Measurements from ENCODE around the gene CARS2. TPM values are rescaled to one million over a fixed set of nuclear protein-coding genes. Genes with fewer than 3 reads are reported as not detected.

Gene CARS2
- total RNA-seq, 1 experiment from 2014 or later: 52.9 TPM

- Histone ChIP-seq H3K4me1 (ENCODE audit: control insufficient read depth in 1 of 2, insufficient read depth in 2 of 2, low read length in 2 of 2) (peaks cover 0 to 13% of the 10 kb centered on the region in 2 experiments; a peak in 1 of 4 replicates), H3K79me2 (ENCODE audit: insufficient read depth, low read length) (peaks cover 32% of the 10 kb centered on the region), H3K9me2 (ENCODE audit: insufficient read depth) (no peaks in the 10 kb centered on the region), H3K4me2 (ENCODE audit: low read length) (no peak overlapping the region), H3K9me3 (ENCODE audit: control insufficient read depth in 1 of 2, insufficient read depth in 1 of 2, low read depth in 1 of 2, low read length in 2 of 2) (no peaks in the 10 kb centered on the region), H3K36me3 (ENCODE audit: control insufficient read depth in 1 of 2, insufficient read depth in 2 of 2, low read length in 2 of 2) (peaks cover 20 to 31% of the 10 kb centered on the region in 2 experiments; a peak in 3 of 4 replicates), H2AFZ (ENCODE audit: low read depth, low read length, poor library complexity, severe bottlenecking) (no peak overlapping the region), H3K4me3 (replicated peaks in 1 of 2; ENCODE audit: low read depth in 1 of 2, low read length in 2 of 2) (no peak overlapping the region), H4K20me1 (ENCODE audit: insufficient read depth) (no peaks in the 10 kb centered on the region), H3K27me3 (ENCODE audit: insufficient read depth, low read length) (no peaks in the 10 kb centered on the region), H3K9ac (ENCODE audit: low read length) (no peak overlapping the region), H3K27ac (ENCODE audit: low read depth, low read length) (no peak overlapping the region)
- ChIA-PET RAD21 (ENCODE audit: low non-redundant PET in 1 of 2, low total read pairs in 2 of 2, uncharacterized antibody in 2 of 2, unreplicated experiment in 2 of 2) (no interaction called here), POLR2A (no interaction called here), CTCF (no interaction called here)
- TF ChIP-seq ELF1 (IDR thresholded peaks at IDR 0.05; ENCODE audit: borderline replicate concordance, low read depth) (no peak), POLR2A (IDR thresholded peaks at IDR 0.05; ENCODE audit: borderline replicate concordance, extremely low read depth, insufficient read depth, insufficient read length) (no peak), SRF (IDR thresholded peaks at IDR 0.05; ENCODE audit: low read depth) (no peak), ZBTB33 (IDR thresholded peaks at IDR 0.05; ENCODE audit: extremely low read depth, insufficient replicate concordance, low read length) (no peak), TCF7L2 (IDR thresholded peaks at IDR 0.05; ENCODE audit: borderline replicate concordance, extremely low read depth, insufficient read depth, insufficient read length) (no peak), YY1 (IDR thresholded peaks at IDR 0.05; ENCODE audit: extremely low read depth, insufficient replicate concordance, low read depth, low read length) (no peak), RAD21 (IDR thresholded peaks at IDR 0.05; ENCODE audit: low read depth) (no peak), CEBPB (IDR thresholded peaks at IDR 0.05; ENCODE audit: low read depth) (no peak), EZH2 (IDR thresholded peaks at IDR 0.05) (no peak), CBX3 (IDR thresholded peaks at IDR 0.05; ENCODE audit: low read depth) (no peak), POLR2AphosphoS5 (IDR thresholded peaks at IDR 0.05; ENCODE audit: low read depth, low read length) (no peak), MAX (IDR thresholded peaks at IDR 0.05) (no peak), FOSL1 (IDR thresholded peaks at IDR 0.05; ENCODE audit: low read depth) (no peak), CTCF (IDR thresholded peaks at IDR 0.05 in 2 of 3, conservative IDR thresholded peaks at IDR 0.05 in 1 of 3; ENCODE audit: borderline replicate concordance in 1 of 3, insufficient read depth in 1 of 3, low read depth in 2 of 3, low read length in 2 of 3) (no peak), REST (IDR thresholded peaks at IDR 0.05; ENCODE audit: low read depth) (no peak), SIN3A (IDR thresholded peaks at IDR 0.05; ENCODE audit: low read depth) (no peak), EGR1 (IDR thresholded peaks at IDR 0.05; ENCODE audit: low read depth) (no peak), JUND (IDR thresholded peaks at IDR 0.05) (no peak), ATF3 (IDR thresholded peaks at IDR 0.05) (no peak), ZNF274 (IDR thresholded peaks at IDR 0.05; ENCODE audit: low read depth, low read length) (no peak)
- DNase-seq (ENCODE audit: low read depth, low spot score): no peak
- ATAC-seq: no peak
- BruUV-seq (replicated peaks): no TSS peak
- intact Hi-C loops (cut with micrococcal nuclease): no loop called here
These were observed 69.9 kb downstream of the CARS2 start for GRCh38 chr13:110636053-110636475.

All from HCT116 (cell line).